ENCODE data around the gene XRN2. TPM values are rescaled to one million over a fixed set of nuclear protein-coding genes. Genes with fewer than 3 reads are reported as not detected.

XRN2 gene, protein sequence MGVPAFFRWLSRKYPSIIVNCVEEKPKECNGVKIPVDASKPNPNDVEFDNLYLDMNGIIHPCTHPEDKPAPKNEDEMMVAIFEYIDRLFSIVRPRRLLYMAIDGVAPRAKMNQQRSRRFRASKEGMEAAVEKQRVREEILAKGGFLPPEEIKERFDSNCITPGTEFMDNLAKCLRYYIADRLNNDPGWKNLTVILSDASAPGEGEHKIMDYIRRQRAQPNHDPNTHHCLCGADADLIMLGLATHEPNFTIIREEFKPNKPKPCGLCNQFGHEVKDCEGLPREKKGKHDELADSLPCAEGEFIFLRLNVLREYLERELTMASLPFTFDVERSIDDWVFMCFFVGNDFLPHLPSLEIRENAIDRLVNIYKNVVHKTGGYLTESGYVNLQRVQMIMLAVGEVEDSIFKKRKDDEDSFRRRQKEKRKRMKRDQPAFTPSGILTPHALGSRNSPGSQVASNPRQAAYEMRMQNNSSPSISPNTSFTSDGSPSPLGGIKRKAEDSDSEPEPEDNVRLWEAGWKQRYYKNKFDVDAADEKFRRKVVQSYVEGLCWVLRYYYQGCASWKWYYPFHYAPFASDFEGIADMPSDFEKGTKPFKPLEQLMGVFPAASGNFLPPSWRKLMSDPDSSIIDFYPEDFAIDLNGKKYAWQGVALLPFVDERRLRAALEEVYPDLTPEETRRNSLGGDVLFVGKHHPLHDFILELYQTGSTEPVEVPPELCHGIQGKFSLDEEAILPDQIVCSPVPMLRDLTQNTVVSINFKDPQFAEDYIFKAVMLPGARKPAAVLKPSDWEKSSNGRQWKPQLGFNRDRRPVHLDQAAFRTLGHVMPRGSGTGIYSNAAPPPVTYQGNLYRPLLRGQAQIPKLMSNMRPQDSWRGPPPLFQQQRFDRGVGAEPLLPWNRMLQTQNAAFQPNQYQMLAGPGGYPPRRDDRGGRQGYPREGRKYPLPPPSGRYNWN
- total RNA-seq, result 71.6 and 75.3 TPM in 2 replicates

GRCh38 chr20:21303061-21303871, at the start of gene XRN2:
XRN2 (plus strand) TSS chr20:21303331; CDS start chr20:21303399, 68 bp downstream.

DNA sequence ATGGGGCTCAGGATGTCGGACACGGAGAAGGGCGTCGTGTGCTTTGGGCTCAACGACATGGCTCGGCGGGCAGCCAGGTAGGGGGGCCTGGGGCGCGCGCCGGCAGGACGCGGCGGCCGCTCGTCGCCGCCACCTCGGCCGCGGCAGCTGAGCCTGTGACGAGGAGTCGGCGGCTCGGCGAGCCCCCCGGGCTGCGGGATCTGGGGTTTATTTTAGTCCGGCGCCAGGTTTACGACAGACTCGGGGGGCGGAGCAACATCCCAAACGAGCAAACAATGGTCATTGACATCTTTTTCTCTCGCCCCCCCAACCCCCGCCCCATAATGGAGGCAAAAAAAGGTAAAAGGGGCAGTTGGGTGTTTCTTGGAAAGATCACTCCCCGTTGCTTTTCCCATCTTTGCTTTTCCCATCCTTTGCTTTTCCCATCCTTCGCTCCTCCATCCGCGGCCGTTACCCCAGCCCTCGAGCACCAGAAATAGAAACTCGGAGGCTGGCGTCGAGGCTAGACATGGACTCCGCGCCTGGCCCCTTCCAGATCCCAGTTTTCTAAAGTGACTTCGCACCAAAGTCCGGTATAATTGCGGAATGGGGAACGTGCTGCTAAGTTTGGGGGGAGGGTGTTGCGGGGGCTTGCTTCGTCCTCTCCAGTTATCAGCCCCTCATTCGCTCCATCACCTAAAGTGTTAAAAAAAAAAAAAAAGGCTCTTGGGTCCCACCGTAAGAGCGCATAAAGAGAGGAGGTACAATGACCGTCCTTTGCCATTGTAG, 94.4 kb downstream of the XRN2 start, which contains the start of gene NKX2-4:
NKX2-4 (minus strand) TSS at position 186 of the 768 bp plus-strand sequence; CDS start at position 59, 127 bp downstream.

Other genes with a start within 250 kb of the XRN2 start
- not detected in 2 replicates for gene LINC00237, start 197.0 kb upstream of the XRN2 start, total RNA-seq
- gene KIZ, start 177.2 kb upstream of the XRN2 start, total RNA-seq, result 22.1 and 32.5 TPM in 2 replicates
- not detected in 2 replicates for gene NKX2-4, start 94.2 kb downstream of the XRN2 start, total RNA-seq
- gene NKX2-2, start 210.7 kb downstream of the XRN2 start, total RNA-seq, result not detected in 2 replicates